ENCODE measurements around the gene TPPP2.

DNA sequence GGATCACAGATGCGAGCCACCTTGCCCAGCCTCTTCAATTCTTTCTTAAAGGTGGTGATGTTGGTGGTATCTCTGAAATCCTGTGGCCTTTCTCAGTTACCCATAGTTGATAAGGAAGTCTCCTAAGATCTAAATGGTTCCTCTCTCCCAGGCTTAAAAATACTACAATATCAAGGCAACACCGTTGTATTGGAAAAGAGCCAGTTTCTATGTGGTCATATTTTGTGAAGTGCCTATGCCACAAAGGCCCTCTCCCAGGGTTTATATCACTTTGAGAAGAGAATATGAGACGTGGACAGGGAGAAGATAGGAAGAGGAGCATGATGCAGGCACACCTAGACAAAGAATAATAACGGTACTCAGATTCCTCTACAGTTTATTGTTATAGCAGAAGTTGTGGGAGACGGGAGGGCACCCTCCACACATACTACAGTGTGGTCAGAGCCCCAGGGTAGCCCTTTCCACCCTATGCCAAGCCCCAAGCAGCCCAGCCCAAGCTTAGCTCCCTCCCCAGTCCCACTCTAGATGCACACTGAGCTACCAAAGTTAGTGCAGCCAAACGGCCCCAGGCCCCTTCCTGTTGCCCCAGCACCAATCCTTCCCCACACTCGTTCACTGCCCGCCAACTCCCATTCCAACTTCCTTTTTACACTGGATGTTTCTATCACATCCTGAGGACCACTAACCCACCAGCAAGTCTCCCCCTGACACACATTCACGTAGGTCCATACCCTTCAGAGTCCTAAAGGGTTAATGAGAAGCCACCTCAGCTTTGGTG is 13.4 kb upstream of the TPPP2 start:
- TF ChIP-seq EZH2 (IDR thresholded peaks at IDR 0.05; ENCODE audit: low read depth) = no peak
- TF ChIP-seq, protein P1, sequence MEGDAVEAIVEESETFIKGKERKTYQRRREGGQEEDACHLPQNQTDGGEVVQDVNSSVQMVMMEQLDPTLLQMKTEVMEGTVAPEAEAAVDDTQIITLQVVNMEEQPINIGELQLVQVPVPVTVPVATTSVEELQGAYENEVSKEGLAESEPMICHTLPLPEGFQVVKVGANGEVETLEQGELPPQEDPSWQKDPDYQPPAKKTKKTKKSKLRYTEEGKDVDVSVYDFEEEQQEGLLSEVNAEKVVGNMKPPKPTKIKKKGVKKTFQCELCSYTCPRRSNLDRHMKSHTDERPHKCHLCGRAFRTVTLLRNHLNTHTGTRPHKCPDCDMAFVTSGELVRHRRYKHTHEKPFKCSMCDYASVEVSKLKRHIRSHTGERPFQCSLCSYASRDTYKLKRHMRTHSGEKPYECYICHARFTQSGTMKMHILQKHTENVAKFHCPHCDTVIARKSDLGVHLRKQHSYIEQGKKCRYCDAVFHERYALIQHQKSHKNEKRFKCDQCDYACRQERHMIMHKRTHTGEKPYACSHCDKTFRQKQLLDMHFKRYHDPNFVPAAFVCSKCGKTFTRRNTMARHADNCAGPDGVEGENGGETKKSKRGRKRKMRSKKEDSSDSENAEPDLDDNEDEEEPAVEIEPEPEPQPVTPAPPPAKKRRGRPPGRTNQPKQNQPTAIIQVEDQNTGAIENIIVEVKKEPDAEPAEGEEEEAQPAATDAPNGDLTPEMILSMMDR (conservative IDR thresholded peaks at IDR 0.05) = no peak
